8988T (cell line): ENCODE measurements around the gene NHSL2.

Experiments
- DNase-seq: peaks from one replicate; pipeline ENCODE4 v3.0.0; 2011

The NHSL2 gene

GRCh38 chrX:72021975-72022374, 111.3 kb downstream of the NHSL2 start:
- DNase-seq, result no peak

- DNase-seq, result no peak
These were observed 112.4 kb downstream of the NHSL2 start for GRCh38 chrX:72023071-72023470.

DNA sequence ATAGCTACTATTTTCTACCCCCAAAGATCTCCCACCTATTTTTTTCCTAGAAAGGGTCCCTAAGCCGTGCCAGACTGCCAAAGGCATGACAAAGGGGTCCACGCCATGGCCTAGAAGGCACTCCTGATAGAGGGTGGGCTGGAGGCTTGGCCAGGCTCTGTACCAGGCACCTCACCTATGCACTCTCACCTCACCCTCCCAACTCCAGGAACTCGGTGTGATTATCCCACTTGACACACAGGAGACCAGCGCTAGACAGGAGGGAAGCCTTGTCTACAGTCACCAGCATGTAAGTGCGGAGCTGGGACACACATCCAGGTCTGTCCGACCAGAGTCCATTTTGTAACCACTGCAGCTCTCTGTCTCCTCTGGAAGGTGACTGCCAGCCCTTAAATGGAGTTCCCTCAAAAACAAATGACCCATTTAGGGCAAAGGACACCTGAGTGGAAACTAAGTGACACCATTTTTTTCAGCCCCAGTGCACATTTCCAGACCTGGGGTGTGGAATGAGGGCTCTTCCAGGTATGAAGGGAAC, 114.7 kb downstream of the NHSL2 start:
- DNase-seq, result no peak

GRCh38 chrX:72026341-72027023, 115.8 kb downstream of the NHSL2 start:
- DNase-seq, result no peak

GRCh38 chrX:72027024-72027913, 116.6 kb downstream of the NHSL2 start:
- DNase-seq, result no peak

- no peak for DNase-seq
These were observed 117.3 kb downstream of the NHSL2 start for GRCh38 chrX:72027914-72028307.

GRCh38 chrX:72028701-72029470, 118.2 kb downstream of the NHSL2 start:
- DNase-seq, result no peak

DNA sequence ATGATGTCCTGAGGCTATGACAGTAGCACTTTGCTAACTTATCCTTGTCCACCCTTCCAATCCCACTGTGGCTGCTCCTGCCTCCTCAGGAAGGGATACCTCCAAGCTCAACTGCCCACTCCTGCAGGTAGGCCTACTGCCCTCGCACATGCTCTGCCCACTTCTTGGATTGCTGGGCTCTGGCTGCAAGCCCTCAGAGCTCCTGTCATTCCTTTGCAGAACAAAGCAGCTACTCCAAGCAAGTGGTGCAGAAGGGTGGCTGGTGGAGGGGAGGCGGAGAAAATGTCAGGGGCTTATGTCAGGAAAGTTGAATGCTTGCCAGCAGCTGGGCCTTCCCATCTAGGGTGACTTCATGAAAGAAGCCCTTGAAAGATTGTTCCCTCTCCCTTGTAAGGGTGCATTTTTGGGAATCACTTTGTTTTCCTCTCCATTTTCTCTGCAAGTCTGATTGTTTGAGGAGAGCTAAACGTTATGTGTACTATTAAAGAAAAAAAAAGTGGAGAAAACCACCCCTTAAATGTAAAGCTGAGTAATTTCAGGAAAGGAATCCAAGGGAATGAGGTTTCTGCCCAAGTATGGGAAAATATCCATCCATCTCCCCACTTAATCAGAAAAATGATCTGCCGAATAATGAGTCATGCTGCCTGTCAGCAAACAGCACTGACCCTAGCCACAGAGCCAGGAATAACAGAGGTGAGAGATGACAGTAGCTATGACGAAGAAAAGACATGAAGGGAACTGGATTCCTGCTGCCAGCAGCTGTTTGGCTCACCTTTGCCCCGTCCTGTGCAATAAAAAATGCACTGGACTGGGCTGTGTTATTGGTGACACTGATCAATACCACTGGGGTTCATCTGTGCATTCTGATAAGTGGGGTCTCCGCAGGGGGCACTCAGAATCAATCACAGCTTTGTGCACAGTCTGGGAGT, 119.1 kb downstream of the NHSL2 start:
- DNase-seq, result no peak

GRCh38 chrX:72030431-72030830, 119.8 kb downstream of the NHSL2 start:
- no peak for DNase-seq

DNA sequence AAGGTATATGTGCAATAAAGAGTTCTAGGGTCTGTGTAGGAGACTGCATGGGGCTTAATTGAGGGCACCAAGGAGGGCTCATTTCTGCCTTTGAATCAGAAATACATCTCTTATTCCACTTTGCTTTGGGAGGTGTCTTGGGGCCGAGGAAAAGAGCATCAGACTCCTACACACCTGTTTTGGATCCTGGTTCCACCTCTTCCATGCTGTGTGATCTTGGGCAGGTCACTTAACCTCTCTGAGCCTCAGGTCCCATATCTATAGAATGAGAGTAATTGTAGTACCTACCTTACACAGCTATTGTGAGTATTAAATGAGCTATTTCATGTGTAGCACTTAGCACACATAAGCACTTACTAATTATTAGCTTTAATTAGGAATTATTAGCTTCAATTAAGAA, 120.5 kb downstream of the NHSL2 start:
- DNase-seq, result no peak

GRCh38 chrX:72031634-72032033, 121.0 kb downstream of the NHSL2 start:
- no peak for DNase-seq

DNA sequence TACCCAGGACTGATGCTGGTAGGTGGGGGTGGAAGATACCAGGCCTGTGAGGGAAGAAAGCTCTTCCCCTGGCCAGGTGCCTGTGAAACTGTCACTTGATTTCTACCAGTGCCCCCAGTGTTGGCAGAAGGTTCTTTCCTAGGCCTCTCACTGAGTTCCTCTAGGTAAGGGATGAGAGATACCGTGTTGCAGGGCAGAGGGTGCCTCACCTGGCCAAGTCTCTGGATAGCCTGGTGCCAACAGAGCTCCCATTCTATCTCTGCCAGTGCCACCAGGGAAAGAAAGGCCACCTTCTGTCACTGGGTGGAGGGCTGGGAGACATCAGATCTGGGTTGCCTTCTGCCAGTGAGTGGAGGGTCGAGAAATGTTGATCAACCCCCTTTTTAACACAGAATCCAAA, 127.0 kb downstream of the NHSL2 start:
- DNase-seq, result no peak

- no peak for DNase-seq
These were observed 127.4 kb downstream of the NHSL2 start for GRCh38 chrX:72038016-72038415.

- DNase-seq, result no peak
These were observed 128.2 kb downstream of the NHSL2 start for GRCh38 chrX:72038868-72039267.

GRCh38 chrX:72040506-72040905, 129.9 kb downstream of the NHSL2 start:
- no peak for DNase-seq

DNA sequence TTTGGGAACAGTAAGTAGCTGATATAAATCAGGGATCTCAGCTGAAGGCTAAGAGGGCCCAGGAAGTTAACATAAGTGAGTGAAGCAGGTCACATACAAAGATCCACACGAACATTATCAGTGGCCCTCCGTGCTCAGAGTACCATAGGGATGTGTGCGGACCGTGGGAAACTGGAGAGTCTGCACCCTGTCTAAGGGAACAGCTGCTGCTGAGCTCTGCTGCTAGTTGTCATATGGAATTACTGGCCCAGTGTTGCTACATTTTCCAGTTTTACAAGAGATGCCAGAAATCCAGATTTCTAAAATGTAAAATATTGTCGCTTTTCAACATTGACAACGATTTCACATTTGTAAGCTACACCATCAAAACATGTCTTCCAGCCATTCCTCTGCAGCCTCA, 130.5 kb downstream of the NHSL2 start:
- DNase-seq, result no peak

GRCh38 chrX:72041871-72042851, 131.5 kb downstream of the NHSL2 start:
- DNase-seq, result no peak

DNA sequence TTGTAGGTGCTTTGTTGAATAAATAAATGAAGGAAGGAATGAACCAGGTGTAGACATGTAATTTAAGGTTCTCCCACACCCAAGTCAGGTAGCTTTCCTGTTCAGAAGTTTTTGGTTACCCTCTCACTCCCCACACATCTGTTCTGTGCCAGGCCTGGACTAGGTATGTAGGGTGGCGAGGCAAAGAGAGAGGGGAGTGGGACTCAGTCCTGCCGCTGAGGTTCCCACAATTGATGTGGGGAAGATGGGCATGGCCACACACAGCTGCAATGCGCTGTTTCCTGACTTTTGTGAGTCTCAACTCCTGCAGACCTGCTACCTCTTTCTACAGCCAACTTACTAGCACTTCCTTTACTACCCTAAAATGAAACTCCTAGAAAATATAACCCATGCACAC, 132.2 kb downstream of the NHSL2 start:
- DNase-seq, result no peak

GRCh38 chrX:72043636-72044035, 133.0 kb downstream of the NHSL2 start:
- no peak for DNase-seq

DNA sequence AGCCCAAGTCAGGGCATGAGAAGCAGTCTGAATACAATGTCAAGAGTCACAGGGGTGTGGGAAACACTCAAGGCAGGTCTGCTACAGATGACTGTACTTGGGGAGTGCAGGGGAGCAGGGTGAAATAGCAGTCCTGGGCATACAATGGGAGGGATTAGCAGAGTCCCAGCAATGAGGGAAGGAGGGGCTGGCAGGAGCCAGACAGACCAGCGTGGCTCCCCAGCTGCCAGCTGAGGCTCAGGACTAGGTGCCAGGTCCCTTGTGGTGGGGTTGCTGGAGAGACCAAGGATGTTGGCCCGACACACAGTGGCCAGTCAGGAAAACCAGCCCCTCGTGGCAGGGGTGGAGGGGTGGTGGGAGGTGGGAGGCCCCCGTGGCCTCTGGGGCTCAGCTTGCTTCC, 134.5 kb downstream of the NHSL2 start:
- DNase-seq, result no peak
